Islet precursor cell (in vitro differentiated cells): ENCODE results near the gene SRL.
A peak's percentile ranks its signal among the peaks of the same experiment; 100 is the strongest.

Source experiments
- DNase-seq: peaks from one replicate; pipeline ENCODE4 v3.0.0-alpha.2; 2018

SRL gene

GRCh38 chr16:4241928-4242283 lies at the start of gene SRL:
Gene SRL, minus strand, starts transcription at chr16:4242080. Its CDS starts 13 bp downstream, at chr16:4242067.
- DNase-seq, result no peak

DNA sequence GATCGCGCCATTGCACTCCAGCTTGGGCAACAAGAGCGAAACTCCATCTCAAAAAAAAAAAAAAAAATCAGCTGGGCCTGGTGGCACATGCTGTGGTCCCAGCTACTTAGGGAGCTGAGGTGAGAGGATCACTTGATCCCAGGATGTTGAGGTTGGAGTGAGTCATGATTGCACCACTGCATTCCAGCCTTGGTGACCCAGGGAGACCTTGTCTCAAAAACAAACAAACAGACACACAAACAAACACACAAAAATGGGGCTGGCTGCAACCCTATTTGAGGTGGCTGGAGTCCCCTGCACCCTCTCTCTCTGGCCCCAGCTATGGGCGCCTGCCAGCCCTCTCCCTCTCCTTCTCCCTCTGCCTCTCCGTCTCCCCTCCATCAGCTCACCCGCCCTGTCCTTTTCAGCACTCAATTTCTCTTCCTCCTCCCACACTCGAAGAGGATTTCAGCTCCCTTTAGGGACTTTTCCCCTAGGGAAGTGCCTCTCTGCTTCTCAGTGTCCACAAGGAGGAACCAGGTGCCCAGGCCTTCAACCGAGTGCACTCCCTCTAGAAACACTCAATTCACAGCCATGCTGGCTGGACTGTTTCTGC lies 48.5 kb upstream of the SRL start:
- peak; percentile 93 for DNase-seq

DNA sequence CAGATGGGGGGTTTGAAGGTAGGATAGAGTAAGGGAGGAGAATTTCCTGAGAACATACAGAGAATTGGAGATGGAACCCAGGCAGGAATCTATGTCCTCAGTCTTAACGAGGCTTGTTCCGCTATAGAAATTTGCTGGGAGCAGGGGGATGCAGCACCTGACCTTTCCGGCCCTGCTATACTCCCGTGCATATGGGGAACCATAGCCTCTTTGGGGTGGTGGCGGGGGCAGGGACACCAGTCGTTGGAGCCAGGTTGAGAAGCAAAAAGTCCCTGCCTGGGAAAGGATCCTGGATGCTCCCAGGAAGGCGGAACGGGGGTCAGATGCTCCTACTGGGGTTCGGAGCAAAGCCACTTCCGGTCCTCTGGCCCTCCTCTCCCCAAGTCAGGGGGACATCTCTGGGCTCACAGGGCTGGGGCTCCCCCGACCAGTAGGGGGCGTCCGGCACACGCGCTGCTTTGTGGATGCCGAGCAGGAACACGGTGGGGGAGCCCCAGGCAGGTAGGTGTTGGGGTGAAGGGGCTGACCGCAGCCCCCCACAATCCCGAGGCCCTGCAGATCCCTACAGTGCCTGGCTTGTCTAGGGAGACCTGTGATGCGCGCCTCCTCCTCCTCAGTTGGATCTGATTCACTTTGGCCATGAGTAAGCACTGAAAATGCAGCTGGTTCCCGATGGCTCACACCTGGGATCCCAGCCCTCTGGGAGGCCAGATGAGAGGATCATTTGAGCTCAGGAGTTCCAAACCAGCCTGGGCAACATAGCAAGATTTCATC lies 46.5 kb upstream of the SRL start:
- peak; percentile 79 for DNase-seq

- DNase-seq, result no peak
These were observed 43.3 kb upstream of the SRL start for GRCh38 chr16:4285167-4285566.

DNA sequence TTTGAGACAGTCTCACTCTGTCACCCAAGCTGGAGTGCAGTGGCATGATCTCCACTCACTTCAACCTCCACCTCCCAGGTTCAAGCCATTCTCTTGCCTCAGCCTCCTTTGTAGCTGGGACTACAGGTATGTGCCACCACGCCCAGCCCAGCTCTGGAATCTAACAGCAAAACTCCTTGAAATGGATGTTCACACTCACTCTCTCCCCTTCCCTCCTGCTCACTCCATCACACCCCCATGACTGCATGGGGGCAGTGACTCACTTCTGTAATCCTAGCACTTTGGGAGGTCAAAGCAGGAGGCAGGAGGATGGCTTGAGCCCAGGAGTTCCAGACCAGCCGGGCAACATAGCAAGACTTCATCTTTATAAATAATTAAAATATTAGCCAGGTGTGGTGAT lies 42.1 kb upstream of the SRL start:
- DNase-seq, result peak; percentile 71

GRCh38 chr16:4283441-4283840 lies 41.6 kb upstream of the SRL start:
- DNase-seq, result no peak

- DNase-seq, result no peak
These were observed 38.7 kb upstream of the SRL start for GRCh38 chr16:4280625-4281024.

- no peak for DNase-seq
These were observed 36.2 kb upstream of the SRL start for GRCh38 chr16:4277987-4278513.

DNA sequence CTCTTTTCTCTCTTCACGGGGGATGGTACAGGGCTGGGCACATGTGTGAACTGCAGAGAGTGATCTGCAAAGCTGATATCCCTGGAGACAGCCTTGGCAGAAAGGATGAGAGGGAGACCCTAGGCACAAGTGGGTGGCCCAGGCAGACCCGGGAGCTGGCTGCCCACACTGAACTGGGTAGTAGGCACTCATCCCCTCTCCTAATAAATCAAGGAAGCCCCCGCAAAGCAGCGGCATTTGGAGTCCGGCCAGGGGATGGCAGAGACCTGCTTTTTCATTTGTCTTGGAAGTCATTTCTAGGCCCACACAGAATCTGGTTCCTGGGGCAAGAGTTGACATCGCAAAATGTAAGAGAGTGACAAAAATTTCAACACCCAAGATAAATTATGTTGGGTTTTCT lies 34.0 kb upstream of the SRL start:
- DNase-seq, result no peak

- peak; percentile 82 for DNase-seq
These were observed 32.0 kb upstream of the SRL start for GRCh38 chr16:4273858-4274311.

- peak; percentile 74 for DNase-seq
These were observed 30.5 kb upstream of the SRL start for GRCh38 chr16:4272114-4272956.

DNA sequence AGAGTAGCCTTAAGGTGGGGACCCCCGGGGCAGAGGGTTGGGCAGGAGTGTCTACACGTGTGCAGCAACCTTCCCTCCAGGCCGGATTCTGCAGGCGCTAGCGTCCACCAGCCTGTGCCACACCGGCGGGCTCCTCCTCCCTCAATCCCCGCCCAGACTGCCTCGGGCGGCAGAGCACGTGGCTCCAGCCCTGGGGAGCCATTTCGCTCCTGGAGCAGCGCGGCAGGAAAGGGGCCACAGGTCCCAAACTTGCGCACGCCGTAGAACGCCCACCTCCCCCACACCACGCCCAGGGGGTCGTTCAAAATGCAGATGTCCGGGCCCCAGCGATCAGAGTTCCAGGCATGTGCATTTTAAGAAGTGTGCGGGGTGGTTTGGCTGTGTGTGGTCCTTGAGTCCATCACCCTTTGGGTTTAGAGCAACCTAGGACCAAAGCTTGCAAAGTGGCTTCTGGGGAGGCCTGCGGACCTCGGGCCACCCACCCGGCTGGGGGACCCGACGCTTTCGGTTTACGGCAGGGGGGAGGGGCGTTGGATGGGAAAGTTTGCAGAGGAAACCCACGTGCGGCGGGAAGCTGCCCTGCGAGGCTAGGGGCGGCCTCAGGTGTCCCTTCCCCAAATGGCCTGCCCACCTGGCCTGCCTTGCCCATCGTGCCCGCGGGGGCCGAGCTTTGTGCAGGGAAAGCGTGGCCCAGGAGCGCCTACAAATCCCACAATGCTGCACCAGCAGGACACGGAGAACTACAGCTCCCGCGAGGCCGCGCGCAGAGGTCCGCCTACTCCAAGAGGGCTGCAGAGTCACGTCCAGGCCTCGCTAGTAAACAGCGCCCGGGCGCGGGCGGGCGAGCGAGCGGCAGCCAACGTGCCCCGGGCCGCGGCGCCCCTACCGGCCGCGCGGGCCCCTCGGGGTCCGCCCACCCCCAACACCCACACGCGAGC lies 29.6 kb upstream of the SRL start:
- DNase-seq, result peak; percentile 97

DNA sequence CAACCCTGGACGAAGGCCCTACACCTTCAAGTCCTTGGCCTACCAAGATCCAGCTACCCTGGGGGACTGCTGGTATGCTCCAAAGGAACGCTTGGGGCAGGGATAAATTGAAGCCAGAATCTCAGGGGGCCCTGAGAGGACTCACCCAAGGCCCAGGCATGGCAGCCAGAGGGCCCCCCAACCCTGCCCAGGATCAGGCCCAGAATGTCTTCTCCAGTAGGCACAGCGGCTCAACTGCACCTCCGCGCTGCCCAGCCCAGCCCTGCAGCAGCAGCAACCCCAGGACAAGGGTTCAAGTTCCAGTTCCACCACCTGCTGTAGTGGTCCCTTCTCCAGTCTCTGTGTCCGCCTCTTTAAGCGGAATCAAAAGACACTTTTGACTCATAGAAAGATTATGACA lies 28.7 kb upstream of the SRL start:
- DNase-seq, result no peak

GRCh38 chr16:4270091-4270490 lies 28.2 kb upstream of the SRL start:
- no peak for DNase-seq

GRCh38 chr16:4266372-4266771 lies 24.5 kb upstream of the SRL start:
- no peak for DNase-seq

GRCh38 chr16:4265676-4266075 lies 23.8 kb upstream of the SRL start:
- DNase-seq, result no peak

GRCh38 chr16:4264546-4264945 lies 22.7 kb upstream of the SRL start:
- DNase-seq, result no peak

GRCh38 chr16:4263504-4264436 lies 21.9 kb upstream of the SRL start:
- peak; percentile 95 for DNase-seq

DNA sequence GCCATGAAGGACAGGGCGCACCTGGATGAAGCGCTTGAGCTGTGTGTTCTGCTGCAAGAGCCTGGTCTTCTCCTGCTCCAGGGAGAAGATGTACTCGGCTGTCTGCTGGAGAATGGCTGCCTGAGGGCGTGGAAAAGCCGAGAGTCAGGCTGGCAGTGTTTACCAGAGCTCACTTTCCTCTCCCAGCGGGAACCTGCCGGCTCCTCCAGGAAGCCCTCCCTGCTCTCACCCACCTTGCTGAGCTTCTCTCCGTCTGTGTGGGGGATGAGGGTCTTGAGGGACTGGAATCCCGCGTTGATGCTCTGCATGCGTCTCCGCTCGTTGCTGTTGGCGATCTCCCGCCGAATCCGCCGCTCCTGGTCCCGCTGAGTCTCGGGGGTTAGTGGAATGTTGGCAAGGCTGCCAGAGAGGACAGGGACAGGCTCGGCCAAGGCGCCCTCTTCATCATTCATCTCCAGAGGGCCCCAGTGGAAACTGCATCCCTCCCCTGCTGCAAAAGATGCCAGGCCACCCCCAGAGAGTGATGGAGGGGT lies 20.5 kb upstream of the SRL start:
- no peak for DNase-seq

- DNase-seq, result peak; percentile 89
These were observed 19.8 kb upstream of the SRL start for GRCh38 chr16:4261557-4262172.
